ENCODE data around the gene NR1H4.

- TF ChIP-seq CTCF (IDR thresholded peaks at IDR 0.05) (no peak), POLR2A (IDR thresholded peaks at IDR 0.05) (no peak)
These were observed 61.1 kb downstream of the NR1H4 start for GRCh38 chr12:100534625-100535227.
